ENCODE measurements around the gene PLBD2. TPM values are rescaled to one million over a fixed set of nuclear protein-coding genes. Genes with fewer than 3 reads are reported as not detected.
A peak's percentile ranks its signal among the peaks of the same experiment; 100 is the strongest.

The PLBD2 gene
- total RNA-seq, 1 donor from 2014 or later = 4.9 TPM

DNA sequence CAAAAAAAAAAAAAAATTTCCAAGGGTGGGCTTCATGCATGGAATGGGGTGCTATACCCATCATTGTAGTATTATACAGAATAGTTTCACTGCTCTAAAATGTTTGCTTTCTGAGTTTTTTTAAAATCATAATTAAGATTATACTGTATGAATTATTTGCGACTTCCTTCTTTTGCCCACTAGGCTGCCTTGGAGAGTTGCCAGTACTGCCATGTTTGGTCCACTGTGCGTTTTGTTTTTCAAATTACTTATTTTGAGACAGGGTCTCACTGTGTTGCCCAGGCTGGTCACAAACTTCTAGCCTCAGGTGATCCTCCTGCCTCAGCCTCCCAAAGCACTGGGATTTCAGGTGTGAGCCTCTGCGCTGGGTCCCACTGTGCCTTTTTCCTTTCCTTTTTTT is 19.9 kb downstream of the PLBD2 start:
- no peaks in the 10 kb centered on the region for H3K79me2 ChIP-seq (ENCODE audit: low read depth)
- H3K4me3 ChIP-seq = no peak overlapping the region
- no peak overlapping the region for H3K4me2 ChIP-seq
- H3K27ac Mint-ChIP-seq = no peak overlapping the region
- no peaks in the 10 kb centered on the region for H3K9me3 ChIP-seq (ENCODE audit: low read depth)
- H3K4me1 ChIP-seq = peaks cover 6% of the 10 kb centered on the region
- TF ChIP-seq EZH2phosphoT487 (IDR thresholded peaks at IDR 0.05) (no peak), EZH2 (IDR thresholded peaks at IDR 0.05) (no peak)
- TF ChIP-seq, protein P1, sequence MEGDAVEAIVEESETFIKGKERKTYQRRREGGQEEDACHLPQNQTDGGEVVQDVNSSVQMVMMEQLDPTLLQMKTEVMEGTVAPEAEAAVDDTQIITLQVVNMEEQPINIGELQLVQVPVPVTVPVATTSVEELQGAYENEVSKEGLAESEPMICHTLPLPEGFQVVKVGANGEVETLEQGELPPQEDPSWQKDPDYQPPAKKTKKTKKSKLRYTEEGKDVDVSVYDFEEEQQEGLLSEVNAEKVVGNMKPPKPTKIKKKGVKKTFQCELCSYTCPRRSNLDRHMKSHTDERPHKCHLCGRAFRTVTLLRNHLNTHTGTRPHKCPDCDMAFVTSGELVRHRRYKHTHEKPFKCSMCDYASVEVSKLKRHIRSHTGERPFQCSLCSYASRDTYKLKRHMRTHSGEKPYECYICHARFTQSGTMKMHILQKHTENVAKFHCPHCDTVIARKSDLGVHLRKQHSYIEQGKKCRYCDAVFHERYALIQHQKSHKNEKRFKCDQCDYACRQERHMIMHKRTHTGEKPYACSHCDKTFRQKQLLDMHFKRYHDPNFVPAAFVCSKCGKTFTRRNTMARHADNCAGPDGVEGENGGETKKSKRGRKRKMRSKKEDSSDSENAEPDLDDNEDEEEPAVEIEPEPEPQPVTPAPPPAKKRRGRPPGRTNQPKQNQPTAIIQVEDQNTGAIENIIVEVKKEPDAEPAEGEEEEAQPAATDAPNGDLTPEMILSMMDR (IDR thresholded peaks at IDR 0.05) = no peak
- H3K4me3 Mint-ChIP-seq = no peak overlapping the region
- DNase-seq (ENCODE audit: low spot score) = no peak
- peaks cover 11% of the 10 kb centered on the region for H3K36me3 Mint-ChIP-seq
- H3F3A ChIP-seq (ENCODE audit: low read depth) = no peaks in the 10 kb centered on the region
- H3K36me3 ChIP-seq = no peaks in the 10 kb centered on the region
- peaks cover 11% of the 10 kb centered on the region for H3K4me1 Mint-ChIP-seq
- H3K27ac ChIP-seq = no peak overlapping the region
- H3K27me3 ChIP-seq = no peaks in the 10 kb centered on the region
- H3K9ac ChIP-seq = no peak overlapping the region
- H3K27me3 Mint-ChIP-seq (ENCODE audit: insufficient read depth, low read depth) = no peaks in the 10 kb centered on the region
- H2AFZ ChIP-seq (replicated peaks) = no peak overlapping the region
- H4K20me1 ChIP-seq (ENCODE audit: low read depth) = no peaks in the 10 kb centered on the region
- H3K9me3 Mint-ChIP-seq = no peaks in the 10 kb centered on the region

DNA sequence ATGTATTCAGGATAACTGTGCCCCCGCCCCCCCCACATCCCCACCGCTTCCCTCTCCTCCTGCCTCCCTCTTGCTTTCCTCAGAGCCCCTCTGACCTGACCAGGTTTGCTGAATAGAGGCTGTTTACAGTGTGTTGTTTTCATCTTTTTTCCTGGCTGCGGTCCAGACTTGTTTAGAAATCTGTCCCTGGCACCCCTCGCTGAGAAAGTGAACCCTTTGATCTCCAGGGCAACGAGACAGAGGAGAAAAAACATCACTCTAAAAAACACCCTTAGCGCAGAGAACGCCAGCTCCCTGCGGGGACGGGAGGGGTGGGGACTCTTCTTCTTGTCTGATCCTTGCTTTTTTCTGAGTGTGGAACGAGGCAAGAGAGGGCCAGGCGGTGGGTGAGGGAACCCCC is 22.8 kb downstream of the PLBD2 start:
- no peaks in the 10 kb centered on the region for H3F3A ChIP-seq (ENCODE audit: low read depth)
- H3K27me3 Mint-ChIP-seq (ENCODE audit: insufficient read depth, low read depth) = peaks cover 2% of the 10 kb centered on the region
- peaks cover 6% of the 10 kb centered on the region for H3K4me1 ChIP-seq
- H3K4me1 Mint-ChIP-seq = peaks cover 11% of the 10 kb centered on the region
- no peaks in the 10 kb centered on the region for H3K27me3 ChIP-seq
- TF ChIP-seq EZH2phosphoT487 (IDR thresholded peaks at IDR 0.05) (no peak), EZH2 (IDR thresholded peaks at IDR 0.05) (no peak)
- TF ChIP-seq, protein P1 (IDR thresholded peaks at IDR 0.05) = no peak
- no peaks in the 10 kb centered on the region for H4K20me1 ChIP-seq (ENCODE audit: low read depth)
- peak overlapping the region; percentile 63 for H3K27ac ChIP-seq
- H3K9me3 ChIP-seq (ENCODE audit: low read depth) = no peaks in the 10 kb centered on the region
- H3K4me3 Mint-ChIP-seq = peak overlapping the region; percentile 48
- H3K9ac ChIP-seq = no peak overlapping the region
- no peaks in the 10 kb centered on the region for H3K36me3 ChIP-seq
- H3K9me3 Mint-ChIP-seq = no peaks in the 10 kb centered on the region
- H3K4me3 ChIP-seq = no peak overlapping the region
- H3K27ac Mint-ChIP-seq = peak overlapping the region; percentile 95
- no peaks in the 10 kb centered on the region for H3K79me2 ChIP-seq (ENCODE audit: low read depth)
- H3K36me3 Mint-ChIP-seq = peaks cover 13% of the 10 kb centered on the region
- peak overlapping the region; percentile 18 for H3K4me2 ChIP-seq
- H2AFZ ChIP-seq (replicated peaks) = no peak overlapping the region
- peak; percentile 37 for DNase-seq (ENCODE audit: low spot score)

DNA sequence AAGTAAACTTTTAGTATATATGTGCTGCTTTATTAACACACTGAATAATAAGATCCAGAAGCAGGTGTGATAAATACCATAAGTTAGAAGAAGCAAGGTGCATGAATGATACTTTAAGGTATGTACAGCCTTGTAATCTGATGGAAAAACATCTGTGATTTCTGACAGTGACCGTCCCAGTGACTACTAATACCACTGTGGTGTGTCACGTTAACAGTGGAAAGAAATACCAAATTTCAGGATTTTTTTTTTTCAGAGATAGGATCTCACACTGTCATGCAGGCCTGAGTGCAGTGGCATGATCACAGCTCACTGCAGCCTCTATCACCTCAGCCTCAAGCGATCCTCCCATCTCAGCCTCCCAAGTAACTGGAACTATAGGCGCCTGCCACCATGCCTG is 23.8 kb downstream of the PLBD2 start:
- Mint-ChIP-seq H3K27me3 (ENCODE audit: insufficient read depth, low read depth) (peaks cover 2% of the 10 kb centered on the region), H3K36me3 (peaks cover 13% of the 10 kb centered on the region)

More for the DNA sequence above, 23.8 kb downstream of the PLBD2 start:
- Mint-ChIP-seq H3K9me3 (no peaks in the 10 kb centered on the region), H3K4me3 (no peak overlapping the region), H3K4me1 (peaks cover 11% of the 10 kb centered on the region), H3K27ac (no peak overlapping the region)
- no peaks in the 10 kb centered on the region for H4K20me1 ChIP-seq (ENCODE audit: low read depth)
- H3K27me3 ChIP-seq = no peaks in the 10 kb centered on the region
- H3K4me2 ChIP-seq = no peak overlapping the region
- no peak overlapping the region for H3K9ac ChIP-seq
- H2AFZ ChIP-seq (replicated peaks) = no peak overlapping the region
- no peaks in the 10 kb centered on the region for H3F3A ChIP-seq (ENCODE audit: low read depth)
- no peaks in the 10 kb centered on the region for H3K36me3 ChIP-seq
- no peaks in the 10 kb centered on the region for H3K9me3 ChIP-seq (ENCODE audit: low read depth)
- no peak for DNase-seq (ENCODE audit: low spot score)
- no peak overlapping the region for H3K27ac ChIP-seq
- H3K4me1 ChIP-seq = peaks cover 6% of the 10 kb centered on the region
- H3K4me3 ChIP-seq = no peak overlapping the region
- H3K79me2 ChIP-seq (ENCODE audit: low read depth) = no peaks in the 10 kb centered on the region
- TF ChIP-seq, protein P1 (IDR thresholded peaks at IDR 0.05) = no peak

Data from neural progenitor cell (in vitro differentiated cells).